Measurements from ENCODE around the gene SFXN3.

- TF ChIP-seq CTCF (conservative IDR thresholded peaks at IDR 0.05; ENCODE audit: low read depth, low read length) (no peak), EZH2 (IDR thresholded peaks at IDR 0.05; ENCODE audit: borderline replicate concordance, low read depth, low read length, poor library complexity, severe bottlenecking) (no peak)
Measured at GRCh38 chr10:100983868-100984671, 47.0 kb upstream of the SFXN3 start.

Data from A673 (cell line).